NCI-H774 (cell line): Measurements from ENCODE around the gene RBM14.
"Not testable (repeated sequence)": the region's sequence is repeated elsewhere in the genome, so short reads cannot be mapped to it uniquely, and the experiment has no call there.

Source experiments
- DNase-seq: peaks from one replicate; lab custom pipeline; 2025; lab: John Stamatoyannopoulos, UW

Gene RBM14, protein sequence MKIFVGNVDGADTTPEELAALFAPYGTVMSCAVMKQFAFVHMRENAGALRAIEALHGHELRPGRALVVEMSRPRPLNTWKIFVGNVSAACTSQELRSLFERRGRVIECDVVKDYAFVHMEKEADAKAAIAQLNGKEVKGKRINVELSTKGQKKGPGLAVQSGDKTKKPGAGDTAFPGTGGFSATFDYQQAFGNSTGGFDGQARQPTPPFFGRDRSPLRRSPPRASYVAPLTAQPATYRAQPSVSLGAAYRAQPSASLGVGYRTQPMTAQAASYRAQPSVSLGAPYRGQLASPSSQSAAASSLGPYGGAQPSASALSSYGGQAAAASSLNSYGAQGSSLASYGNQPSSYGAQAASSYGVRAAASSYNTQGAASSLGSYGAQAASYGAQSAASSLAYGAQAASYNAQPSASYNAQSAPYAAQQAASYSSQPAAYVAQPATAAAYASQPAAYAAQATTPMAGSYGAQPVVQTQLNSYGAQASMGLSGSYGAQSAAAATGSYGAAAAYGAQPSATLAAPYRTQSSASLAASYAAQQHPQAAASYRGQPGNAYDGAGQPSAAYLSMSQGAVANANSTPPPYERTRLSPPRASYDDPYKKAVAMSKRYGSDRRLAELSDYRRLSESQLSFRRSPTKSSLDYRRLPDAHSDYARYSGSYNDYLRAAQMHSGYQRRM

DNA sequence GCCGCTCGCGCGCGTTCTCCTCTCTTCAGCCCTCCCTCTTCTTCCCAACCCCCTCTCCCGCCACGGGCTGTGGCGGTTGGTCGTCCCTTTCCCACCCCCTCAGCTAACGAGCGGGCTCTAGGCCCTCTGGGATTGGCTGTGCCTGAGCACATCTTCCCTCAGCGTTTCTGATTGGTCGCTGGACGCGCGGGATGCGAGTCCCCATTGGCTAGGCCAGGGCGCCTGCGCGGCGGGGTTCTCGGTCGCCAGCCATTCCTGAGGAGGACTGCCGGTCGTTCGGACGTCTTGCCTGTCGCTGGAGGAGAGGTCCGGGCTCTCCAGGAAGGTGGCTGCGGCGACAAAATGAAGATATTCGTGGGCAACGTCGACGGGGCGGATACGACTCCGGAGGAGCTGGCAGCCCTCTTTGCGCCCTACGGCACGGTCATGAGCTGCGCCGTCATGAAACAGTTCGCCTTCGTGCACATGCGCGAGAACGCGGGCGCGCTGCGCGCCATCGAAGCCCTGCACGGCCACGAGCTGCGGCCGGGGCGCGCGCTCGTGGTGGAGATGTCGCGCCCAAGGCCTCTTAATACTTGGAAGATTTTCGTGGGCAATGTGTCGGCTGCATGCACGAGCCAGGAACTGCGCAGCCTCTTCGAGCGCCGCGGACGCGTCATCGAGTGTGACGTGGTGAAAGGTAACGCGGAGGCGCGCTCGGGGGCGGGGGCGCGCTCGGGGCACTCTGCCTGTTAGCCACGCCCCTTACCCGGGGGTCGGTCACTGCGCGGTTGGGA is at the start of gene RBM14:
RBM14 (plus strand) TSS at position 252 of the 776 bp plus-strand sequence; CDS start at position 343, 91 bp downstream.
- DNase-seq = peak; percentile 100

DNA sequence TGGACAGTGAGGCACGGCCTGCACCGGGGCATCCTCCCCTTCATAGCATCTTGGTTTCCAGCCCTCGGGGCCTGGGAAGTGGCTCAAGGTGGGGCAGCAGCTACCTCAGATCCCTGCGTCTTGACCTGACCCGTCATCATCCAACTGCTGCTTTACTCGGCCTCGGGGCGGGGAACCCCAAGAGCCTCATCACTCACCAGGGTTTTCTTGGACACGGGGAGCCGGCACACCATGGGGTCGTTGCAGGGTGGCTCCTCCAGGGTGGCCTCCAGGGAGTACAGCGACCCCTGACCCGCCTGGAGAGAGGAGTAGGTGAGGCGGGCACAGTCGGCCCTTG is 48.7 kb upstream of the RBM14 start:
- no peak for DNase-seq

DNA sequence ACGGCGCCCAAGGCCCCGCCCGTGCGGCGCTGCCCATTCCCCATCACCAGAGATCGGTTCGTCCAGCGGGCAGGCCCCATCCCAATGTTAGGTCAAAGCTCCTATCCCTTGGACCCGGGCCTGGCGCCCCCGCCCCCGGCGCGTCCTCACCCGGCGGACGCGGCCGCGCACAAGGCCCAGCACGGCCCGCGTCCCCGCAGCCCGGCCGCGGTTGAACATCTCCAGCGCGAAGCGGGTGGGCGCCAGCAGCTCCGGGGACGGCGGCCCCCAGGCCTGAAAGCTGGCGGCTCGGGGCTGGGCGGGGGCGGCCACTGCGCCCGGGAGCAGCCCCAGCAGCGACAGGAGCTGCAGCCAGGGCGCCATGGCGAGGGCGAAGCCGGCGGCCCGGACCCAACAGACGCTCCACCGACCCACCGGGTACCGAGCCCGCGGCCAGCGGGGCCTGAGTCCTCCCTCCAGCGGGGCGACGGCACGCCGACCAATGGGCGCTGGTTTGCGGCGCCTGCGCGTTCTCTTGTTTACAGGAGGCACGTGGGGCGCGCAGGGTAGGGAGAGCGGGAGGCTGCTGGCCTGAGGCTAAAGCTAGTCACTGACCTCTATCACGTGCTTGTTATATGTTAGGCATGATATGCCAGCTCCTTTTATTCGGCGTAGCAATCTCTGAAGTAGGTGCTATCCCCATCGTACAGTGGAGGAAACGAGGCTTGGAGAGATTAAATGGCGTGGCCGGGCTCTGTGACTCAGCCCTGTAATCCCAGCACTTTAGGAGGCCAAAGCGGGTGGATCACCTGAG is 48.1 kb upstream of the RBM14 start, which contains the start of gene CTSF:
CTSF (minus strand) TSS at position 483 of the 793 bp plus-strand sequence; CDS start at position 363, 120 bp downstream.
- DNase-seq = peak; percentile 85

DNA sequence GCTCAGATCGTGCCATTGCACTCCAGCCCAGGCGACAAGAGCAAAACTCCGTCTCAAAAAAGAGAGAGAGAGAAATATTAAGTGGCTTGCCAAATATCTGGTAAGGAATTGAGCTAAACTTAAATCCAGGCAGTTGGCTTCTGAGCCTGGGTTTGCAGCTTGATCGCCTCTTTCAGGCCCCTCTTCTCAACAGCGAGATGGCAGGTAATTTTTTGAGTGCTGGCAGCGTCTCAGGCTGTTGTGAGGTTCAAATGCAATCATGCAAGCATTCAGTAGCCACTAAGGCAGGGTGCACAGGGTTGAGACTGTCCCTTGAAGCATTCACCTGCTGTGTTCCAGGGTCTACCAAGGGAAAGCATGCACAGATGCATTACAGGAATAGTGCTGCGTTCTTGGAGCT is 47.4 kb upstream of the RBM14 start:
- DNase-seq = no peak

DNA sequence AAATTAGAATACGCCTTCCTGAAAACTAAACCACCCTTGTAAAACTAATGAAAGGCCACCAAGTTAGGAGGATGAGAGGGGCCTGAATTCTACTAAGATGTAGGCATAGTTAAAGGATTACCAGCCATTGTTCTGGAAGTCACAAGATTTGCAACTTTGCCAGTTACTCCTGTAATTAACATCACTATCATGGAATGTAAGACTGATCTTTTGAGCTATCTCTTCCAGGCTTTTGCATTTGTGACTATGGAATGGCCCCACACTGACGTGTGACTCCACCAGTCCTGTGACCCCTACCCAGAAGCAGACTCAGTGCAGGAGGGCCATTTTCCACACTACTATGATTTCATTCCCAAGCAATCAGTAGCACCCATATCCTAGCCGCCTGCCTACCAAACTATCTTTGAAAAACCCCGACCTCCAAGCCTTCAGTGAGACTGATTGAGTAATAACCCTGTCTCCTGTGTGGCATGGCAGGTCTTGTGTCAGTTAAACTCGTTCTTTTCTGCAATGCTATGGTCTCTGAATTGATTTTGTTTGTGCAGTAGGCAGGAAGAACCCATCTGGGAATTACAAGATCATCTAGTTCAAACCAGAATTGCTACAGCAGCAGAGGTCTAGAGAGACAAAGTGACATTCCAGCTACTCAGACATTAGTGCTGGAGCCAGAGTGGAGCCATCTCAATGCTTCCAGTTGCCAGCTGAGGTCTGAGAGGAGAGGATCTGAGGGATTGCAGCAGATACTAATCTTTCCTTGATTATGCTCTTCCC is 46.2 kb upstream of the RBM14 start:
- DNase-seq = no peak

DNA sequence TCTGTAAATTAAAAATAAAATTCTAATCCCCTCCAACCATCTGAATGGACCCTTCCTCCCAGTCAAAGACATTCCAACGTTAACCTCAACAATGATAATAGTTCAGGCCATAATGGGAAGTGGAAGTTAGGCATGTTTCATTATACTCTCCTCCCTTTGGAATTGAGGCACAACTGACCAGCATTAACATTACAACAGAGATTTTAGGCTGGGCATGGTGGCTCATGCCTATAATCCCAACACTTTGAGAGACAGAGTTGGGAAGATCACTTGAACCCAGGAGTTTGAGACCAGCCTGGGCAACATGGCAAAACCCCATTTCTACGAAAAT is 45.6 kb upstream of the RBM14 start:
- DNase-seq = no peak

DNA sequence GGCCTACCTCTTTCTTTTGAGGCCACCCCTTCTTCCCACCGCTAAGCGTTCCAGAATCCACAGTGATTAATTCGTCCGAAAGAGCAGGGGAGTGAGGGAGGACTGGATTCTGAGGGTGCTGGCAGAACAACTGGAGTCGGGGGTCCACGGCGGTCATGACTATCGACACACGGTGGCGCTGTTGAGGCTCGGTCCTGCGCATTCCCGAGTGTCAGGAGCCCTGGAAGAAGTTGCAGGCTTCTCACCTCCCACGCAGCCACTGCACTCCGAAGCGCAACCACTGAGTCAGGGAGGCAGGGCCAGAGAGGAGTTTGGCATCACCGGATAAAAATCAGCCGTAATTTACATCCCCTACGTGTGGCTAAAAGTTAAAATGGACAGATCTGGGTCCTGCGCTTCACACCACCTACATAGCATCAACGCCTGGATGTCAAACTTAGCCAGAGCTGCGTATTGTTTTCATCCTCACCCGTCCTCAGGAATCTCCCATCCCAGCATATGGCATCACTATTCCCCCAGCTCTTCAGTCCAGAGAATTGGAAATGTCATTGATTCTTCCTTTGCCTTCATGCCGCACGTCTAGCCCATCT is 37.3 kb upstream of the RBM14 start:
- no peak for DNase-seq

DNA sequence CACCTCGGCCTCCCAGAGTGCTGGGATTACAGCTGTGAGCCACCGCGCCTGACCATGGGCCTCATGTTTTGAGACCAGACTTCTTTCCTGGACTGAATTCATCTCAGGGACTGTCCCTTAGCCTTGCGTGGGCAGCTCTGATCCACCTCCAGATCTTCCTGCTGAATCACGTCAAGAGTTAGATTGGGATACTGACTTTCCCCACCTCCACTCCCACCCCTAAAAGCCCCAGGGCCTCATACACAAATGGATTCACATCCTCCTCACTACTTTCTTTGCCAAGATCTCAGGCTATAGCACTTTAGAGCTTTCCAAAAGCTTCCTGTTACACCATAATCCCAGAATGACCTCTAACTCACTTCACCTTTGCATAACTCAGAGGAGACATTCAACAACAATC is 35.6 kb upstream of the RBM14 start:
- no peak for DNase-seq

DNA sequence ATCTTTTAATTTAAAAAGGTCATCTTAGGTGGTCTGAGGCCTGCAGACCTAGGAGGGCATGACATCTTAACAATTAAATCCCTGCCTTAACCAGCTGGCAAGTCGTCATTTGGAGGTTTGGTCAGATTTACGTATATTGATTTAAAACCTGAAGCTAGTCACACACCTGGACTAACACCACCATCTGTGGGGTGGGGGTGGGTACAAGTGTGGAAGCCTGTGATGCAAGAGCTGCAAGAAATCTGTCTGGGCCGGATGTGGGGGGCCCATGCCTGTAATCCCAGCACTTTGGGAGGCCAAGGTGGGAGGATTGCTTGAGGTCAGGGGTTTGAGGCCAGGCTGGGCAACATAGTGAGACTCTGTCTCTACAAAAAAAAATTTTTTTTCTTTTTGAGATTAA is 35.2 kb upstream of the RBM14 start:
- no peak for DNase-seq

DNA sequence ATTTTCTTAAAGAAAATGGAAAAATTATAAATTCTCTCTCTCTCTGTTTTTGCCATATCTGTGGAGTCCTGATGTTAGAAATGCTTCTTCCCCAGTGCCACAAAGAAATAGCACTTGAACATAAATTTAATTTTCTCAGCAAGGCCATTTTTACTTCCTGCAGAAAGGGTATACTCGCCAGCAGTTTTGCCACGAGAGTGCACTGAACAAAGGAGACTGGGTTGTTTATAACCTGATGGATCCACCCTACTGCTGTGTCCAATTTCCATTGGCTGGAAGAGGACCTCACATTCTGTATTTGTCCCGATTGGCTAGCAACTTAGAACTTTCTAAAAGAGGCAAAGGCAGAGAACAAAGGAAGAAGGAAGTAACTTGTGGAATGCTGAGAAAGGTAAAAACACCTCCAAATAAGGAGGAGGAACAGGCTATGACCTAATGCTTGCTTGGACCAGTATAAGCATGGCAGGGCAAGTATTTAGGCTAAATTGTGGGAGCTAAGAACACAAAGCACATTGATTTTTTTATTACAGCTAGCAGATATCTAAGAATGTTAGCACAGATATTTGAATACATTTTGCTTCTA is 33.8 kb upstream of the RBM14 start:
- not testable (repeated sequence) for DNase-seq

DNA sequence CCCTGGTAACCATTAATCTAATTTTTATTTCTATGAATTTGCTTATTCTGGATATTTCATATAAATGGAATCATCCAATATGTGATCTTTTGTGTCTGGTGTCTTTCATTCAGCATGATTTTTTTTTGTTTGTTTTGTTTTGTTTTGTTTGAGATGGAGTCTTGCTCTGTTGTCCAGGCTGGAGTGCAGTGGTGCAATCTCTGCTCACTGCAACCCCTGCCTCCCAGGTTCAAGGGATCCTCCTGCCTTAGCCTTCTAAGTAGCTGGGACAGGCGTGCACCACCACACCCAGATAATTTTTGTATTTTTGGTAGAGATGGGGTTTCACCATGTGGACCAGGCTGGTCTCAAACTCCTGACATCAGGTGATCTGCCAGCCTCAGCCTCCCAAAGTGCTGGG is 31.0 kb upstream of the RBM14 start:
- DNase-seq = not testable (repeated sequence)

DNA sequence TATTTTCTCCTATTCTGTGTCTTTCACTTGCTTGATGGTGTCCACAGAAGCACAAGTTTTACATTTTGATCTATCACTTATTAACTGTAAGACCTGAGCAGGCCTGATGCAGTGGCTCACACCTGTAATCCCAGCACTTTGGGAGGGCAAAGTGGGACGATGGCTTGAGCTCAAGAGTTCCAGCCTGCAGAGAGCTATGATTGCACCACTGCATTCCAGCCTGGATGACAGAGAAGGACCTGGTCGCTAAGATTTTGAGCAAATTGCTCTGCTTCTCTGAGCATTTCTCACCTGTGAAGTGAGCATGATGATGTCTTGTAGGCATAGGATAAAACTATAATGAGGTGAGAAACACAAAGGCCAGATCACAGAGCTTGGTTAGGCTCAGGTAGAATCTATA is 30.3 kb upstream of the RBM14 start:
- no peak for DNase-seq

DNA sequence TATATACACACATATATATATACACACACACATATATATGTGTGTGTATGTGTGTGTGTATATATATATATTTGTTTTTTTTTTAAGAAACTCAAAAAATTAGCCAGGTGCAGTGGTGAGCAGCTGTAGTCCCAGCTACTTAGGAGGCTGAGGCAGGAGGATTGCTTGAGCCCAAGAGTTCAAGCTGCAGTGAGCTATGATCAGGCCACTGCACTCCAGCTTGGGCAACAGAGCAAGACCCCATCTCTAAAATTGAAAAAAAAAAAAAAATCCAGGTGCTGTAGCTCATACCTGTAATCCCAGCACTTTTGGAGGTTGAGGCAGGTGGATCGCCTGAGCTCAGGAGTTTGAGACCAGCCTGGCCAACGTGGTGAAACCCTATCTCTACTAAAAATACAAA is 27.1 kb upstream of the RBM14 start:
- DNase-seq = not testable (repeated sequence)

DNA sequence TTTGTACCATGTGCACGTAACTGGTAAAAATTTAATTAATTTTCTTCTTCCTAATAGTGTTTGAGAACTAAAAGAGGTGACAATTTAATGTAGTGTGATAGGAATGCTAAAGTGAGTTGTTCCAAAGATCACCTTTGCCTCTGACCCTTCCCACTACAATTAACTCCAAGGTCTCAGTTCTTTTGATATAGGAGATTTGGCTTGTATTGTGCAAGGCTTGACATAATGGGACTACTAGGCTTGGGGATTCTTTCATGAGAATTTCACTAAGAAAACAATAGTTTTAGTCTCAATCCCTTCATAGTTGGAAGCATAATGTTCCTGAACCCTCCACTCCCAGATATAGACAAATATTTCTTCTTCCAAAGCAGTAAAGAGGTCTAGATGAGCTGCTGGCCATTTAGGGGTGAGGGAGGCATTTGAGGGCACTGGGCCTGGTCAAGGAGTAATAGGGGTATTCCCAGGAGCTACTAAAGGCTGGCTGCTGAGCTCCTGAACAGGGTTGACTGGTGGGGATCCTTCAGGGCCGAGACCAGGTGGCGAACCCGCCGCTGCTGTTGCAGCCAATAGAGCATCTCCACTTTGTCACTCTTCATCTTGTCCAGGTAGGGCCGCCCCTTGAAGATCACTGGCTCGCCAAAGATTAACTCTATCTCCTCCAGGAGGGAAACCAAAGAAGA is 26.3 kb upstream of the RBM14 start:
- no peak for DNase-seq

DNA sequence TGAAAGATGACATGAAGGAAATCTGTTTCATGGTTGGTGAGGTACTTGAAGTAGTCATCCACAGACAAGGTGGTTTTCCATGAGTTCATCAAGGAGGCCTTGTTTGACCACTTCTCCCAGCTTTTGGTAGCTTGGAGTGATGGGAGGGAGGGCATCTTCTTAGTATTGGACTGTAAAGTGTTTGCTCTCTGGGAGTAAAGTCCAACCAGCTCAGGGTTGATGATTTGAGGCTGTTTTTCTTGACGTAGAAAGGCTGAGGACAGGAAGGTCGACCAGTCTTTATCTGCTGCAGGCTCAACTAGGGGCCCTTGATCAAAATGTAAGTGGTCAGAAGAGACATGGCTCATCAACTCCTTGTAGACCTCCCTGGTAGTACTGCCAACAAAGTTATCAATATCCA is 25.3 kb upstream of the RBM14 start:
- DNase-seq = no peak

DNA sequence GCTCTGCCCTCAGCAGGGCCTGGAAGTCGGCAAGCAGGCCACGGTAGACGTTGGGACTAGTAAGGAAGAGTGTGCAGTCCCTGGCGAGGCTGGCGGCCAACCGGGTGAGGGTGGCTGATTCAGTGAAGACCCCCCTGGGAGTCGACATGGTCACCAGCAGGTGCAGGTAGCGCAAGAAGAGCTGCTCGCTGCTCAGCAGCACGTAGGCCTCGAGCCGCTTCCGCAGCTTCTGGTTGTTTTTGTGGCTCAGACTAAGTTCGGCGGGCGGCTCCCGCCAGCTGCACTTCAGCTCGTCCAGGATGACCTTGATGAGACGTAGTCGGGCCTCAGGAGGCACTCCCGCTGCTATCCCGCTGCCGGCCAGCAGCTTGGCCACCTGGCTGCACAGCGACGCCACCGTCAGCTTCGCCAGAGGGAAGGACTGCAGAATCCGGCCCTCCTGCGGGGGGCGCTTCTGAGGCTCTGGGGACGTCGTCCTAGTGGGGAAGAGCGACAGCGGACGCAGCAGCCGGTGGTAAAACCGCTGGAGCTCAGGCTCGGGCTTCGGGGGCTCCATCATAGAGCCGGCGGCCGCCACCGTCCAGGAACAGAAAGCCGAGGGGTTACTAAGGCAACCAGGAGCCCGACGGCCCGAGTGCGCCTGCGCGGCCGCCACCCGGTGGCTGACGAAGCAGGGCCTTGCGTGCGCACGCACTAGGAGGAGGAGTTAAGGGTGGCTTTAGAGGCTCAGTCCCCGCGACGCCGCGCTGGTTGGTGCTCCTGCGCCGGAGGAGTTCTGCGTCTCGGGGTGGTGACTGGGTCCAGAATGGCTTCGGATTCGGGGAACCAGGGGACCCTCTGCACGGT is 23.8 kb upstream of the RBM14 start, which contains the start of the genes CCDC87 and CCS:
CCDC87 (minus strand) TSS at position 607 of the 846 bp plus-strand sequence; CDS start at position 559, 48 bp downstream.
CCS (plus strand) TSS at position 729 of the 846 bp plus-strand sequence; CDS start at position 806, 77 bp downstream.
- DNase-seq = peak; percentile 95

DNA sequence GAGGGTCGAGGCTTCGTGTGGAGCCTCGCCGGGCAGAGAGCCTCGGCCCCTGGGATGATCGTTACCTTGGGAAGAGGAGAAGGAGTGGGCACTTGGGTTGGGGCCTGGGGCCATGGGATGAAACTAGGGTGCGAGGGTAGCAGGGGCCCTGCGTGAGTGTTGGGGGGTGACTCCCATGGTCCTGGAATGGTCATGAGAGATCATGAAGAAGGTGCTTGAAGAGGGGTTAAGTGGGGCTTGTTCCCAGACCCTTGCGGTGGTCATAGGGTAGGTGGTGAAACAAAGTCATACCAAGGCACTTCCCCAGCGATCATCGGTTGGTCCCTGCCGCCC is 23.2 kb upstream of the RBM14 start:
- no peak for DNase-seq

DNA sequence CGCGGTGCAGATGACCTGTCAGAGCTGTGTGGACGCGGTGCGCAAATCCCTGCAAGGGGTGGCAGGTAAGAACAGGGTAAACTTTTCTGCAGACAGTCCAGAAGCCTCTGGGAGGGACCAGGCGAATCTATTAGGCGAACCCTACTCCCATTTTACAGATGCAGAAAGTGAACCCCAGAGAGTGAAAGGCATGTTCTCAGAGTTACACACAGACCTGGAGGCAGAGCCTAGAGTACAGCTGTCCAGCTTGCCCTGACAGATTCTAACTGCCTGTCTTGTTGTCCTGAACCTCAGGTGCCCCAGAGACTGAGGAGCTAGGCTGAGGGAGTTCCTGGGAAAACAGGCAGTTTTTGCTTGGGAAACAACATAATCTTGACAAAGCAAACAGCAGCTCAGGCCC is 22.8 kb upstream of the RBM14 start:
- DNase-seq = no peak
